Natural killer cell (primary cell): ENCODE data around the gene RARA. TPM values are rescaled to one million over a fixed set of nuclear protein-coding genes. Genes with fewer than 3 reads are reported as not detected.

Experiments used
- ATAC-seq, 3 donors: fragments of 150-1000 bp in 2 of 3; fragments of 200-7000 bp in 1 of 3; cut with Tn5 transposase; 1 replicate in 1 of 3; 2 replicates in 2 of 3; pipeline ENCODE4 v1.10.0; 2021; ENCODE audit warnings: mild to moderate bottlenecking in 2 of 3, moderate library complexity in 2 of 3
- DNase-seq, 2 donors: peaks; one replicate each; pipeline versions ENCODE4 v3.0.0 to v3.0.0-alpha.2; 2013 to 2021; ENCODE audit warnings: mixed read lengths in 1 of 2
- H3K27ac ChIP-seq: one replicate; pipeline ENCODE4 v1.5.1; 2013; ENCODE audit warnings: mild to moderate bottlenecking, low read length
- H3K27me3 ChIP-seq: one replicate; pipeline ENCODE4 v1.6.1; 2013; ENCODE audit warnings: low read length; ENCODE audit not compliant: control insufficient read depth, insufficient read depth
- H3K36me3 ChIP-seq: one replicate; pipeline ENCODE4 v1.6.1; 2013; ENCODE audit warnings: low read length; ENCODE audit not compliant: control insufficient read depth, insufficient read depth
- H3K4me1 ChIP-seq: one replicate; pipeline ENCODE4 v1.6.1; 2013; ENCODE audit warnings: low read length; ENCODE audit not compliant: control insufficient read depth, insufficient read depth
- H3K4me3 ChIP-seq: one replicate; pipeline ENCODE4 v1.5.1; 2013; ENCODE audit warnings: low read length
- H3K9me3 ChIP-seq: one replicate; pipeline ENCODE4 v1.6.1; 2013; ENCODE audit warnings: low read length; ENCODE audit not compliant: control insufficient read depth, insufficient read depth
- H3K27ac Mint-ChIP-seq, 2 donors: one replicate each; pipeline ENCODE4 v1.8.0; 2022; ENCODE audit warnings: mild to moderate bottlenecking in 2 of 2, mixed read lengths in 2 of 2, moderate library complexity in 1 of 2
- H3K27me3 Mint-ChIP-seq, 2 donors: one replicate each; pipeline ENCODE4 v1.8.0; 2022; ENCODE audit warnings: low read depth in 2 of 2, mixed read lengths in 2 of 2
- H3K36me3 Mint-ChIP-seq: one replicate; pipeline ENCODE4 v1.8.0; 2022; ENCODE audit warnings: mixed read lengths
- H3K4me1 Mint-ChIP-seq, 2 donors: one replicate each; pipeline ENCODE4 v1.8.0; 2022; ENCODE audit warnings: mixed read lengths in 2 of 2
- H3K4me3 Mint-ChIP-seq: one replicate; pipeline ENCODE4 v1.8.0; 2022; ENCODE audit warnings: mild to moderate bottlenecking, moderate library complexity, mixed read lengths
- H3K9me3 Mint-ChIP-seq, 2 donors: one replicate each; pipeline ENCODE4 v1.8.0; 2022; ENCODE audit warnings: mixed read lengths in 2 of 2
- WGBS: methylation state at CpG from one replicate; pipeline ENCODE4 v1.1.7; 2013; ENCODE audit warnings: missing lambda C conversion rate; ENCODE audit not compliant: insufficient coverage; 5-methylcytosine and 5-hydroxymethylcytosine counted together
- intact Hi-C: fragments of 100-400 bp; cut with micrococcal nuclease; formaldehyde crosslinking; loops from one replicate; pipeline ENCODE4 v1.14.2; 2022
- total RNA-seq, 4 donors: library from RNA; stranded (reverse); fragments of 120-200 nt in 1 of 4; gene quantifications; one replicate each; pipeline versions ENCODE4 v1.2.3 to v1.2.4, GENCODE V29; 2013 to 2022
- TF ChIP-seq, protein P1 (sequence below): fragments of 200-600 bp; IDR thresholded peaks from one replicate; pipeline ENCODE4 v1.8.0; 2022; ENCODE audit warnings: antibody characterized with exemption

RARA gene
- total RNA-seq, 3 donors from 2014 or later (not counting 1 experiment from before 2014, with no cell fraction given): 75.9 to 94.6 (median 79.1) TPM

DNA sequence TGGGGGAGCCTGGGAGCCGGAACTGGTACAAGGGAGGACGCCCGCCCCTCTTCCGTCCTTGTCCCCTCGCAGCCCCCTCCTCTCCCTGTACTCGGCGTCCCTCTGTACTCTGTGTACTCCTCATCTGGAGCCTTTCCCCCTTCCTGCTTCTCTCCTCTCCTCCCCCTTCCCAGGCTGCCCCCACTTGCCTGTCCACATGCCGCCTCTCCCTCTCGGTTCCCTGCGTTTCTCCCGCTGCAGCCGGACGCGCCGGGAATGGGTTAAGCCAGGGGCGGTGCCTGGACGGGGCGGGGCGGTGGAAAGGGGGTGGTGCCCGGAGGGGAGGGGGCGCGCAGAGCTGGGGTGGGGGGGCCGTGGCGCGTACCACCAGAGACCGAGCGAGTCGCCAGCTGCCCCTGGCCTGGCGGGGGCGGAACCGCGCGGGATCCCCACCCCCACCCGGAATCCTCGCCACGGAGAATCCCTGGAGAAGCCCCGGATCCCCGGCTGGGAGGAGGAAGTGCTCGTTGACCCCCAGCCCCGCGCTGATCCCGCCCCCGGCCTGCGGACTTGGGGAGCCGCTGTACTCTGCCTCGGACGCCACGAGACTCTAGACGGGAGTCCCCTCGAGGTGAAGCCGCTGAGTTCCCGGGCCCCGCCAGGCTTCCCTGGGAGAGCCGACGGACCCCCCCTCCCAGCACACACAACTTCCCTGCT lies 33.0 kb downstream of the RARA start:
- TF ChIP-seq, protein P1, sequence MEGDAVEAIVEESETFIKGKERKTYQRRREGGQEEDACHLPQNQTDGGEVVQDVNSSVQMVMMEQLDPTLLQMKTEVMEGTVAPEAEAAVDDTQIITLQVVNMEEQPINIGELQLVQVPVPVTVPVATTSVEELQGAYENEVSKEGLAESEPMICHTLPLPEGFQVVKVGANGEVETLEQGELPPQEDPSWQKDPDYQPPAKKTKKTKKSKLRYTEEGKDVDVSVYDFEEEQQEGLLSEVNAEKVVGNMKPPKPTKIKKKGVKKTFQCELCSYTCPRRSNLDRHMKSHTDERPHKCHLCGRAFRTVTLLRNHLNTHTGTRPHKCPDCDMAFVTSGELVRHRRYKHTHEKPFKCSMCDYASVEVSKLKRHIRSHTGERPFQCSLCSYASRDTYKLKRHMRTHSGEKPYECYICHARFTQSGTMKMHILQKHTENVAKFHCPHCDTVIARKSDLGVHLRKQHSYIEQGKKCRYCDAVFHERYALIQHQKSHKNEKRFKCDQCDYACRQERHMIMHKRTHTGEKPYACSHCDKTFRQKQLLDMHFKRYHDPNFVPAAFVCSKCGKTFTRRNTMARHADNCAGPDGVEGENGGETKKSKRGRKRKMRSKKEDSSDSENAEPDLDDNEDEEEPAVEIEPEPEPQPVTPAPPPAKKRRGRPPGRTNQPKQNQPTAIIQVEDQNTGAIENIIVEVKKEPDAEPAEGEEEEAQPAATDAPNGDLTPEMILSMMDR: no peak
- ATAC-seq (peak in 1 of 3 donors; percentile 1), DNase-seq (peak; percentile 46 to 53)

DNA sequence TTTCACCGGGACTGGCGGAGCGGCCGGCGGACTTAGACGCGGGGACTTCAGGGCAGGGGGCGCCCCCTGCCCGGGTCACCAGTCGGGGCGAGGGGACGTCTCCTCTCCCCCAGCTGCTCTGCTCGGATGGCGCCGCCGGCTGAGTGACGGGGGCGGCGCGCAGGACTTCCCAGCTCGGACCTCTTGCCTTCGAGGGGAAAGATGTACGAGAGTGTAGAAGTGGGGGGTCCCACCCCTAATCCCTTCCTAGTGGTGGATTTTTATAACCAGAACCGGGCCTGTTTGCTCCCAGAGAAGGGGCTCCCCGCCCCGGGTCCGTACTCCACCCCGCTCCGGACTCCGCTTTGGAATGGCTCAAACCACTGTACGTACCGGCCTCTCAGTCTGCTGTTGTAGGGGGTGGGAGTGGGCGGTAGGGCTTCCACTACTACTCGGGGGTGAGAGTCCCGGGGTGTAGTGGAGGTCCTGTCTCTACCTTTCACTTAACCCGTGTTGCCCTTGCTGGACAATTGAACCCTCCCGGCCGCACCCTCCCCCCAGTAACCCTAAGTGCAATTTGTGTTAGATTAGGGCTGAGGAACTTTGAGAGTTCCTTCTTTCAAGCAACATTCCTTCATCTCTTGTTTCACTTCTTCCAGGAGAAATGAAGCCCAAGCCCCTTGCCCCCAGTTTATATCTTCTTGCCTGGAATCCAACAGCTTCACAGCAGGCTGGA lies 33.7 kb downstream of the RARA start:
- WGBS: 34% methylated on average over 22 of the region's 38 CpGs
- TF ChIP-seq, protein P1: no peak
- Mint-ChIP-seq H3K4me1 (peaks cover 68 to 88% of the 10 kb centered on the region in 2 donors), H3K9me3 (no peaks in the 10 kb centered on the region), H3K27ac (peak overlapping the region; percentile 89 to 97), H3K36me3 (no peaks in the 10 kb centered on the region), H3K4me3 (peak overlapping the region; percentile 85), H3K27me3 (no peaks in the 10 kb centered on the region)
- H3K9me3 ChIP-seq: no peaks in the 10 kb centered on the region
- peak overlapping the region; percentile 13 for H3K27ac ChIP-seq
- no peaks in the 10 kb centered on the region for H3K27me3 ChIP-seq
- peaks cover 92% of the 10 kb centered on the region for H3K4me1 ChIP-seq
- peak overlapping the region; percentile 60 for H3K4me3 ChIP-seq
- no peak for DNase-seq
- no peak for ATAC-seq
- intact Hi-C loops: no loop called here
- H3K36me3 ChIP-seq: peaks cover 6% of the 10 kb centered on the region

More for the DNA sequence above, 33.0 kb downstream of the RARA start:
- H3K4me1 ChIP-seq: peaks cover 91% of the 10 kb centered on the region
- H3K9me3 ChIP-seq: no peaks in the 10 kb centered on the region
- Mint-ChIP-seq H3K36me3 (no peaks in the 10 kb centered on the region), H3K27ac (peak overlapping the region; percentile 89 to 97), H3K4me3 (peak overlapping the region; percentile 85), H3K9me3 (no peaks in the 10 kb centered on the region), H3K27me3 (no peaks in the 10 kb centered on the region), H3K4me1 (peaks cover 67 to 88% of the 10 kb centered on the region in 2 donors)
- H3K27ac ChIP-seq: peak overlapping the region; percentile 91
- H3K27me3 ChIP-seq: no peaks in the 10 kb centered on the region
- WGBS: 4% methylated on average over 51 of the region's 55 CpGs
- H3K4me3 ChIP-seq: peak overlapping the region; percentile 60
- intact Hi-C loops: loop anchor here (1.0 kb wide), 1 partner anchor 19 kb away; no protein-coding TSS in a partner anchor
- peaks cover 6% of the 10 kb centered on the region for H3K36me3 ChIP-seq

DNA sequence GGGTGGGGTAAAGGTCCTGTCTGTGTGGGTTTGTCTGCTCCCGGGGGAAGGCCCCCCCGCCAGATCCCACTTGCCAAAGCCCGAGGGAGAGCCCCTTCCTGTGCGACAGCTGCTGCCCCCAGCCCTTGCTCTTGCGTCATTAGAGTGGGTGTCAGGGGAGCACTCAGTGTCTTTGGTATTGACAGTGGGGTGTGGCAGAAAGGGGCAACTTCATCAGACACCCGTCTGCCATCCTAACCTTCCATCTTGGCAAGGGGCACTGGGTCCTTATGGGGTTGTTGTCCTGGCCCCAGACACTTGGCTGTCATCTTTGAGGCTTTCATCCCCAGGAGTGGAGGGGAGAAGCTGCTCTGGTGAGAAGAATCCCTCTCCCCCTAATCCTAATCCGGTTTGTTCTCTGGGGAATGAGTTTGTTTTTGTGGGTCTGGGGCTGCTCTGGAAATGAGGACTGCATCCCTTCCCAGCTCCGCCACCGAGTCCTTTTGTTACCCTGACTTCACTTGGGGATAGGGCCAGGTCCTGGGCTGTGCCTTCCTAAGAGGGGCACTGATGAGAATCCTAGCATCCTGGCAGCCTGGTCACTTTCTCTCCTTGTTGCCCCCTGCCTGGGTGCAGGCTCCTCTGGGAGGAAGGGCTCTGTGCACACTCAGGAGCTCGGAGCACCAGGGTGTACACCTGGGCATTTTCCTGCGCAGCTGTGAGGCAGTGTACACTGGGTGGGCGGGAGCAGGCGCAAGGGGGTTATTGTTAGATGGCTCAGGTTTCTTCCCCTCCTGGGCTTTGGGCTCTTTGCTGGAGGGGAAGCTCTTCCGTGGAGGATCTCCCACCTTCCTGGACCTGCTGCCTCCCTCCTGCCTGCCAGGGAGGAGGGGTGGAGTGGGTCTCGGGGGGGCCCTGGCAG lies 34.5 kb downstream of the RARA start:
- intact Hi-C loops: no loop called here
- Histone ChIP-seq H3K36me3 (peaks cover 9% of the 10 kb centered on the region), H3K4me3 (peak overlapping the region; percentile 60), H3K9me3 (no peaks in the 10 kb centered on the region), H3K4me1 (peaks cover 92% of the 10 kb centered on the region), H3K27ac (no peak overlapping the region), H3K27me3 (no peaks in the 10 kb centered on the region)
- ATAC-seq: no peak
- Mint-ChIP-seq H3K27me3 (no peaks in the 10 kb centered on the region), H3K4me3 (peak overlapping the region; percentile 85), H3K9me3 (no peaks in the 10 kb centered on the region), H3K36me3 (no peaks in the 10 kb centered on the region), H3K4me1 (peaks cover 66 to 89% of the 10 kb centered on the region in 2 donors), H3K27ac (peak overlapping the region; percentile 89 to 97)
- TF ChIP-seq, protein P1: no peak
- 67% methylated on average over 11 of the region's 15 CpGs for WGBS
- DNase-seq: peak in 1 of 2 donors; percentile 35
